Mononuclear cell (primary cell): Measurements from ENCODE around the gene CACNA1D. TPM values are rescaled to one million over a fixed set of nuclear protein-coding genes. Genes with fewer than 3 reads are reported as not detected.

Experiments used
- H3K27me3 ChIP-seq: 2 replicates; pipeline ENCODE4 v1.6.0; 2011; ENCODE audit warnings: low read length, control low read depth; ENCODE audit not compliant: insufficient read depth
- H3K4me1 ChIP-seq: 2 replicates; pipeline ENCODE4 v1.5.1; 2011; ENCODE audit warnings: mild to moderate bottlenecking, low read length, control low read depth; ENCODE audit not compliant: insufficient read depth
- H3K4me3 ChIP-seq: 2 replicates; pipeline ENCODE4 v1.5.1; 2011; ENCODE audit warnings: mild to moderate bottlenecking, low read length, moderate library complexity
- H3K9me3 ChIP-seq: 2 replicates; pipeline ENCODE4 v1.5.1; 2011; ENCODE audit warnings: low read depth, mild to moderate bottlenecking, control low read depth, low read length
- total RNA-seq: library from RNA; depleted of rRNA; stranded (reverse); fragments of >200 nt; gene quantifications from one replicate; pipeline ENCODE4 v1.2.3, GENCODE V29; 2012

CACNA1D gene
- total RNA-seq, 1 donor = 0.84 TPM

GRCh38 chr3:53844262-53845102, 350.1 kb downstream of the CACNA1D start:
- Histone ChIP-seq H3K4me1 (peaks cover 11% of the 10 kb centered on the region), H3K9me3 (no peaks in the 10 kb centered on the region), H3K27me3 (peaks cover 44% of the 10 kb centered on the region), H3K4me3 (no peak overlapping the region)

GRCh38 chr3:53845103-53845880, 350.9 kb downstream of the CACNA1D start:
- Histone ChIP-seq H3K9me3 (no peaks in the 10 kb centered on the region), H3K4me3 (peak overlapping the region; percentile 34), H3K27me3 (peaks cover 44% of the 10 kb centered on the region), H3K4me1 (peaks cover 11% of the 10 kb centered on the region)

- Histone ChIP-seq H3K4me1 (peaks cover 11% of the 10 kb centered on the region), H3K9me3 (no peaks in the 10 kb centered on the region), H3K4me3 (peak overlapping the region; percentile 34), H3K27me3 (peaks cover 44% of the 10 kb centered on the region)
These were observed 351.4 kb downstream of the CACNA1D start for GRCh38 chr3:53845881-53846133.

- no peaks in the 10 kb centered on the region for H3K9me3 ChIP-seq
- peak within 1 kb of the TSS; percentile 34 for H3K4me3 ChIP-seq
- H3K27me3 ChIP-seq = peaks cover 44% of the 10 kb centered on the region
- H3K4me1 ChIP-seq = peaks cover 11% of the 10 kb centered on the region
These were observed 351.9 kb downstream of the CACNA1D start, which contains the start of the genes CHDH and IL17RB for GRCh38 chr3:53846134-53846850. TSS of gene CHDH (minus strand) at chr3:53846419. CDS start at chr3:53824008, 22,411 bp downstream. TSS of gene IL17RB (plus strand) at chr3:53846568. CDS start at chr3:53846589, 21 bp downstream.

GRCh38 chr3:53846851-53847155, 352.4 kb downstream of the CACNA1D start:
- H3K4me3 ChIP-seq = no peak overlapping the region
- peaks cover 44% of the 10 kb centered on the region for H3K27me3 ChIP-seq
- H3K9me3 ChIP-seq = no peaks in the 10 kb centered on the region
- H3K4me1 ChIP-seq = peaks cover 11% of the 10 kb centered on the region

GRCh38 chr3:53849916-53850315, 355.5 kb downstream of the CACNA1D start:
- Histone ChIP-seq H3K4me3 (no peak overlapping the region), H3K27me3 (peaks cover 38% of the 10 kb centered on the region), H3K9me3 (no peaks in the 10 kb centered on the region), H3K4me1 (peaks cover 11% of the 10 kb centered on the region)

GRCh38 chr3:53850895-53851294, 356.5 kb downstream of the CACNA1D start:
- Histone ChIP-seq H3K9me3 (no peaks in the 10 kb centered on the region), H3K27me3 (peaks cover 30% of the 10 kb centered on the region), H3K4me1 (peaks cover 8% of the 10 kb centered on the region), H3K4me3 (no peak overlapping the region)

GRCh38 chr3:53856964-53857363, 362.6 kb downstream of the CACNA1D start:
- Histone ChIP-seq H3K27me3 (no peaks in the 10 kb centered on the region), H3K9me3 (no peaks in the 10 kb centered on the region), H3K4me3 (no peak overlapping the region), H3K4me1 (no peaks in the 10 kb centered on the region)

- Histone ChIP-seq H3K27me3 (no peaks in the 10 kb centered on the region), H3K4me3 (no peak overlapping the region), H3K4me1 (no peaks in the 10 kb centered on the region), H3K9me3 (no peaks in the 10 kb centered on the region)
These were observed 363.8 kb downstream of the CACNA1D start for GRCh38 chr3:53858096-53858741.

GRCh38 chr3:53859178-53859577, 364.8 kb downstream of the CACNA1D start:
- H3K4me1 ChIP-seq = no peaks in the 10 kb centered on the region
- H3K27me3 ChIP-seq = no peaks in the 10 kb centered on the region
- no peak overlapping the region for H3K4me3 ChIP-seq
- H3K9me3 ChIP-seq = no peaks in the 10 kb centered on the region

- H3K9me3 ChIP-seq = no peaks in the 10 kb centered on the region
- no peaks in the 10 kb centered on the region for H3K4me1 ChIP-seq
- no peak overlapping the region for H3K4me3 ChIP-seq
- no peaks in the 10 kb centered on the region for H3K27me3 ChIP-seq
These were observed 365.8 kb downstream of the CACNA1D start for GRCh38 chr3:53860196-53860595.

GRCh38 chr3:53862241-53862640, 367.8 kb downstream of the CACNA1D start:
- no peaks in the 10 kb centered on the region for H3K9me3 ChIP-seq
- H3K27me3 ChIP-seq = no peaks in the 10 kb centered on the region
- no peaks in the 10 kb centered on the region for H3K4me1 ChIP-seq
- no peak overlapping the region for H3K4me3 ChIP-seq

GRCh38 chr3:53863145-53863544, 368.7 kb downstream of the CACNA1D start:
- Histone ChIP-seq H3K4me1 (no peaks in the 10 kb centered on the region), H3K9me3 (no peaks in the 10 kb centered on the region), H3K27me3 (no peaks in the 10 kb centered on the region), H3K4me3 (no peak overlapping the region)
